Stomach (tissue), 4 donors: ENCODE results near the gene PRKCB.

Experiments used
- CTCF ChIP-seq, 7 experiments: fragments of 450-650 bp in 4 of 7; fragments of 200-600 bp in 3 of 7; sonication (generic) in 3 of 7; IDR thresholded peaks; one replicate each; pipeline ENCODE4 v1.5.1; 2016 to 2019; ENCODE audit warnings: antibody characterized with exemption in 7 of 7, control low read depth in 2 of 7, mild to moderate bottlenecking in 1 of 7
- POLR2A ChIP-seq, 4 donors: fragments of 450-650 bp; IDR thresholded peaks; one replicate each; pipeline ENCODE4 v1.6.1; 2016; ENCODE audit warnings: antibody characterized with exemption in 4 of 4, control low read depth in 2 of 4, mild to moderate bottlenecking in 1 of 4, moderate library complexity in 1 of 4

GRCh38 chr16:23827057-23827456 lies 8.7 kb upstream of the PRKCB start:
- TF ChIP-seq CTCF (IDR thresholded peaks at IDR 0.05), result no peak
- TF ChIP-seq POLR2A (IDR thresholded peaks at IDR 0.05), result no peak
